ENCODE results near the gene CERKL.

- TF ChIP-seq CTCF (conservative IDR thresholded peaks at IDR 0.05; ENCODE audit: low read length) = no peak
- TF ChIP-seq EZH2phosphoT487 (IDR thresholded peaks at IDR 0.05; ENCODE audit: borderline replicate concordance) = no peak
These were observed 40.2 kb upstream of the CERKL start for GRCh38 chr2:181697126-181697525.

All from Loucy (cell line).